D341Med (cell line): ENCODE measurements around the gene ID3.
A peak's percentile ranks its signal among the peaks of the same experiment; 100 is the strongest.

Source experiments
- DNase-seq: peaks from one replicate; pipeline ENCODE4 v3.0.0; 2012; ENCODE audit warnings: low spot score

The ID3 gene

DNA sequence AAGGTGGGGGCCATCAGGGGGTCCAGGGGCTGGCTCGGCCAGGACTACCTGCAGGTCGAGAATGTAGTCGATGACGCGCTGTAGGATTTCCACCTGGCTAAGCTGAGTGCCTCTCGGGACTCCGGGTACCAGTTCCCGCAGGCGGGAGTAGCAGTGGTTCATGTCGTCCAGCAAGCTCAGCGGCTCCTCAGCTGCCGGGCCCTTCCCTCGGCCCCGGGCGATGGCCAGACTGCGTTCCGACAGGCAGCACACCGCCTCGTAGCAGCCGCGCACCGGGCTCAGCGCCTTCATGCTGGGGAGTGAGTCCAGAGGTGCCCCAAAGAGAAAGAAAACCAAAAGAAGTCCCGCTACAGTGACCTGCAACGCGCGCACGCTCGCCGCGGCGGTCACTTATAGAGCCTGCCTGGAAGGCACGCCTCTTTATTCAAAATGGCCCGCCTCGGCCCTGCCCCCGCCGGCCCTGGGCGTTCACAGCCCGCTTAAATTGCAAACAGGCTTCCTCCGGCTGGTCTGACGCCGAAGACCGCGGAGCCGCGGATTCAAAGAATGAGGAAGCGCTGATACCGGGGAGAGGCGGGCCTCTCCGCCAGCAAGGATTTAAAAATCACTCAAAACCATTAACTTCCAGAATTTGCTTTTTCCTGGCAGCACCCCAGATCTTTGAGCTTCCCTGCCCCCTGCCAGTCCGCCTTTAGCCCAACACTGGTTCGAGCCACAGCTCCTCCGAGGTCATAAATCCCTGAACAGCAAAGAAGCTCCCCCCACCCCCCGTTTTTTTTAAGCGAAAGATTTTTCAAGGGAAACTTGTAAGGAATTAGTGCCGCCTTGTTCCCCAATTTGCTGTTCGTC, at the start of gene ID3:
Gene ID3, minus strand, starts transcription at position 366 of the 849 bp plus-strand sequence. Its CDS starts 75 bp downstream, at position 291.
- peak; percentile 86 for DNase-seq

GRCh38 chr1:23607944-23608343, 48.6 kb upstream of the ID3 start:
- DNase-seq: no peak

DNA sequence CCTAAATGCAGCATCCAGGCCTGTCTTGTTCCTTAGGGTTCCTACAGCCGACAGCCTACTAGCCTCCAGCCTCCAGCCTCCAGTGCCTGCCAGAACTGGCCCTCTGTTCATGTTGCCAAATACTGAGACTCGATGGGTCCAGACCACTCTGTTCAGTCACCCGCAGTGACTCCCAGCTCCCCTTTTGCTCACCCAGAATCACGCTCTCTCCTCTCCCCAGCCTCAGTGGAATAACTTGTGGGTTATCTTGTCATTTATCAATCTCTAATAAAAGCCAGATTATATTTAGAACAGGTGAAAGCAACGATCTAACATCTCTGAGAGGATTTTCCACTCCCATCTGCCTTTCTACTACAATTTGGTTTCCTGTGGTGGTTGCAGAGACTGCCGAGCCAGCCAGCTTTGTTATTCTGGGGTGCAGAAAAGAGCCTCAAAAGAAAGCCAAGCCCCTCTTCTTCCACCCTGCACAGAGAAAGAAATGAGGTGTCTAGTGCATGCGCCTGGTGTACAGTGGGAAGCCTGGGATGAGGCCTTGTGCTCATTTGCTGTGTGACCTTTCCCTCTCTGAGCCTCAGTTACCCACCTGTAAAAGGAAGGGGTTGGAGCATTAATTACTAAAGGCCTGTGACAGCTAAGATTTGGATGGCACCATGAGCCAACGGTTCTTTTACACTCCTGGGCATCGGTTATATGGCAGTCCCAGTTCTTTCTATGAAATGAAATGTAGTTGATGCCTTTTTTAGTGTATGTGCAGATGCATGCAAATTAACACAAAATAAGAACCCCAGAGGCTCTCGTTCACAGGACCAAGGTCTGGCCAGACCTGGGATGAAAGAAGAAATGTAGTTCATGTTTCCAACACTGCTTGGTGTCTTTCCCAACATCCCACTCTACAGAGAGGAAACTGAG, 42.9 kb upstream of the ID3 start:
- no peak for DNase-seq

DNA sequence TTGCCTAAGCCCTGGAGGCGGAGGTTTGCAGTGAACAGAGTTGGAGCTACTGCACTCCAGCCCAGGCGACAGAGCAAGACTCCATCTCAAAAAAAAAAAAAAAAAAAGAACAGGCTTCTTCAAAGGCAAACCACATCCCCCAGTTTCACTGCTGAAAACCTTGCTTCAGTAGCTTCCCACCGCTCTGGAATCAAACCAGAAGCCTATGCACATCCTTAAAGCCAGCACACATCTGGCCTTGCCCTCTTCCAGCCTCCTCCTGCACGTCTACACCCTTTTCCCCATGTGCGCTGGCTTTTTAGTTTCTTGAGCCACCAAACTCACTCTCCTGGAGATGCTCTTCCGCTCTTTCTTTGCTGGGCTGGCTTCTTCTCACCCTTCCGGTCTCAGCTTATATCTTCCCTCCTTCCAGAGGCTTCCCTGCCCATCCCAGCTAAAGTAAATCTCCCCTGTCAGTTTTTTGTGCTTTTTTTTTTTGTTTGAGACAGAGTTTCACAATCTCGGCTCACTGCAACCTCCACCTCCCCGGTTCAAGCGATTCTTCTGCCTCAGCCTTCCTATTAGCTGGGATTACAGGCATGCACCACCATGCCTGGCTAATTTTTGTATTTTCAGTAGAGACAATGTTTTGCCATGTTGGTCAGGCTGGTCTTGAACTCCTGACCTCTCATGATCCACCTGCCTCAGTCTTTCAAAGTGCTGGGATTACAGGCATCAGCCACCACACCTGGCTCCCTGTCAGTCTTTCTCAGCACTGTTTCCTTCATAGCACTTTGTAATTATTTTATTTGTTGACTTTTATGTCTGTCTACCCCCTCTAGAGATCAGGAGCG, 42.0 kb upstream of the ID3 start:
- DNase-seq: no peak

DNA sequence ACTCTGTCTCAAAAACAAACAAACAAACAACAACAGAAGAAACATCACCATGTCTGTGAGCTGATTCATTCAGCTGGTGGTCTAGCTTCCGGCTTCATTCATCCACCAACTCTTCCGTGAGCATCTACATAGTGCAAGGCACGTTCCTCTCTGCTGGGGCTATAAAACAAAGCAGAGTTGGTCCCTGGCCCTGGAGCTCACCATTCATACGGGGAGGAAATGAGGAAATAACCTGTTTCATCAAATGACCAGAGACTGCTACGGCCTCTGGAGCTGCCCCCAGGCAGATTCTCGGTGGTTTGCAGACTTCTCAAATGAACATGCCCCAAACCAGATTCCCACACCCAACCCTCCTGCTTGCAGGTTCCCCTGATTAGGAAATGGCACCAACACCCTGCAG, 41.0 kb upstream of the ID3 start:
- DNase-seq: no peak

DNA sequence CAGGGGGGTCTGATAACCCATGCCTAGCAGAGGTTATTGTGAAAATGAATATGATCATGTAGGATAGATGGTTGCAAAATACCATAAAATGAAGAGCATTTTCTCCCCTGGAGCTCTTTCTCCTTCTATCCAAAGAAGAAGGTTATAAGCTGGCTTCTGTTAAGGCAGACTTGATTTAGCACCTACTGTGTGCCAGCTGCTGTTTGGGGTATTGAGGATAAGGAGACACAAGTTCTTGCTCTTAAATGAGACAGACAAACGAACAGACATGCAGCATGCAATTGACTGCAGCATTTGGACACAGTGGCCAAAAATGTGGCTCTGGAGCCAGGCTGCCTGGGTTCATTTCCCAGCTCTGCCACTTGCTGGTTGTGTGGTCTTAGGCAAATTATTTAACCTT, 39.8 kb upstream of the ID3 start:
- no peak for DNase-seq

DNA sequence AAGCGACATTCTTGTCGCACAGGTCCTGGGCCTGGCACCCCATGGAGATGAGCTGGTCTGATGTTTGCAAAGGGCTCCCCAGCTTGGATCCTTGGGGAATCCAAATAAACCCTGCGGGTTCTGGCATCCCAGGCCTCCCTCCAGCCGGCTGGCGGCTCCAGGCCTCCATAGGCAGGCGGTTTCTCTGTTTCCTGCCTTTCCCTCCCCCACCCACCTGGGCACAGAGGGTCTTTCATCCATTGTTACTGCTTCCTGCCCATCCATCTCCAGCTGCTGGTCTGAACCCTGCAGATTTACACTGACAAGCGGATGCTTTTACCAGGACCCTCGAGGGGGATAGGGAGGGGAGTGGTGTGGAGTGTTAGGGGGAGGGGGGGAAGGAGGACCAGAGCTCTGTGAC, 39.1 kb upstream of the ID3 start:
- no peak for DNase-seq

DNA sequence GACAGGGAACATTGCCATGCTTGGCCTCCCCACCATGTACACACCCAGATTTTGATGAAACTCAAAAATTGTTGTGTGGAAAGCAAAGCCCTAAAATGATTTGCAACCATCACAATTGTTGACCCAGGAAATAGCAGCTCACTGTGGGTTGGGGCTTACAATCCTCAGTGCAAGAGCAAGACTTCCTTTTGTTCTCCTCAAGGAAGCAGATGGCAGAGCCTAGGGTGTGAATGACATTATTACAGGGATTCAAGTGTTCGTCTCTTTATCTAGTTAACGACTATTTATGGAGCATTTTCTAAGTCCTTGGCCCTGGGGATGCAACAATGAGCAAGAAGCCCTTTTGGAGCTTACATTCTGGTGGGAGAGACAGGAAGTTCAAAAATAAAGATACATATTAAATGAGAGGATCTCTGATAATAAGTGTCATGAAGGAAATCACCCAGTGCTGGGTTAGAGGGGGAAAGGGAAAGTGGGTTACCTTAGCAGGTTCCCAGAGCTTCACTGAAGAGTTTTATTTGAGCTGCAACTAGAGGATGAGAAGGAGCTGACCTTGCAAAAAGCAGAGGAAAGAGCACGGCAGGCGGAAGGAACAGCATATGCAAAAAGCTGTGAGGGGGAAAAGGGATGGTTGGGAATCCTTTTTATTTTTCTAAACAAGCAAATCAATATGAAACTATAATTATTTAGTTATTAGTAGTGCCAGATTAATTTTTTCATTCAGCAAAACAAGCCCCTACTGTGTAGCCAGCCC, 38.5 kb upstream of the ID3 start:
- no peak for DNase-seq

- no peak for DNase-seq
These were observed 37.4 kb upstream of the ID3 start for GRCh38 chr1:23596382-23597358.

- DNase-seq: no peak
These were observed 35.6 kb upstream of the ID3 start for GRCh38 chr1:23594927-23595353.

DNA sequence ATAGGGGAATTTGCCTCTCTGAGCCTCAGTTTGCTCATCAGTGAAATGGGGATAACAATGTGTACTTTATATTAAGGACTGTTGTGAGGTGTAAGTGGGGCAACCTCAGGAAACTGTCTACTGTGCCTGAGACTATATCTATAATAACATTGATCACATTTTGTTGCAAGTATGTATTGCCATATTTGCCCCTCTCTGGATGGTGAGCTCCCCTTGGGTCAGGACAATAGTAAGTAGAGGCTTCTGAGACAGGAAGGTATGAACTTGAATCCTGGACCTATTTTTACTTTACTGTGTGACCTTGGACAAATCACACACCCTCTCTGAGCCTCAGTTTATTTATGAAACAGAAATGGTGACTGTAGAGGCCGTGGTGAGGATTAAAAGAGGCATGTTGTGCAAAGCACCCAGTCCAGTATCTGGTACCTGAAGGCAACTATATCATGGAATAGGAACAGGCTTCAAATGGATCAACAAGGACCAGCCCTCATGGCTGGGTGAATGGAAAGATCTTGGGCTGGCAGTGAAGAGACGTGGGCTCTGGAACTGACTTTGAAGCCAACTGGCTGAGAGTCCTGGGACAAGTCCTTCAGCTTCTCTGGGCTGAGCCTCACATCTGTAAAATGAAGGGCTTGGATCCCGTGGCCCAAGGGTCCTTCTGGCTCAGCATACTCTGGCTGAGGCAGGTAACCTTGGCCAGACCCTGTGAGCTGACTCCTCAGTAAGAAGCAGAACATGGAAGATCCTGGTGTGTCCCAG, 35.0 kb upstream of the ID3 start:
- no peak for DNase-seq

GRCh38 chr1:23593556-23594148, 34.4 kb upstream of the ID3 start:
- DNase-seq: no peak

DNA sequence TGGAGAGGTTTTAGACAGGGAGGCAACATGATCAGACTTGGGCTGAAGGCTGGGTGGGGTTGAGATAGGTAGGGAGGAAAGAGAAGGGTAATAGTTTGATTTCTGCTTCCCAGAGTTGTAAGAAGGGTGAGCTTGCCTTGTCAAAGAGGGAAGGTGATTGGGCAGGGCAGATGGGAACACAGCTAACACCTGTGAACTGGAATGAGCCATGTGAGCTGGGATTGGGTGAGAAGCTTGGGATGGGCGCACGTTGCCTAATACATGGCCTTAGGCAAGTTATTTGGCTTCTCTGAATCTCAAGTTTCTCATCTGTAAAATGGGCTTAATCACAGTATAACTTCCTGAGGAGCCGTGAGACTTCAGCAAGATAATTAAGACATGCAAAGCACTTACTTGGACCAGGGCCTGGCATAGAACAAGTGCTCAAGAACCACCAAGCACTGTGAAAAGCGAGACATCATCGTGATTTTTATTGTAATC, 33.8 kb upstream of the ID3 start:
- DNase-seq: no peak

DNA sequence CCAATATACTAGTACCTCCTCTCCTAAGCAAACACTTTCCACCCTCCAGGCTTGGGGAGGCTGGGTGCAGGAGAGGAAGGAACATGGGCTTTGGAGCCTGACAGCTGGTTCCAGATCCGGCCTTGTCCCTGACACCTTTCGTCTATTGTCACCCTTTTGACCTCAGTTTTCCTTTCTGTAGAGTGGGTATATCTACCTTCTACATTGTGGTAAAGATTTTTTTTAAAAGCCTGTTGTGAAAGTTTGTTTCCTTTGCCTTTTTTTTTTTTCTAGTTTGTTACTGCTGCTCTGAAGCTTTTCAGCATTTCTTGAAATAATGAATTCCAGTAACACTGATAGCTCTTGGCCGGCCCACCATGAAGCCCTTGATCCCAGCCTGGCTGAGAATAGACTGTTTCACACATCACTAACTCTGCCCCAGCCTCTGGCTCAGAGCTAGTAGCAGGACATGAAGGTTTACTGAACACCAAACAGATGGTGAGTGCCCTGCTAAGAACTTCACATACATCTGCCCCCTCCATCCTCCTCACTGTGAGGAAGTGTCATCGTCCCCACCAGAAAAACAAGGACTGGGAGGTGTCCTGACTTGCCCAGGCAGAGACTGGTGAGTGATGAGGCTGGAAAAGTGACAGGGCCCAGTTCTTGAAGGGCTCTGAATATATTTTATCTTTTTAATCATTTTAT, 33.0 kb upstream of the ID3 start:
- DNase-seq: peak; percentile 41

GRCh38 chr1:23591460-23592208, 32.3 kb upstream of the ID3 start:
- DNase-seq: no peak

DNA sequence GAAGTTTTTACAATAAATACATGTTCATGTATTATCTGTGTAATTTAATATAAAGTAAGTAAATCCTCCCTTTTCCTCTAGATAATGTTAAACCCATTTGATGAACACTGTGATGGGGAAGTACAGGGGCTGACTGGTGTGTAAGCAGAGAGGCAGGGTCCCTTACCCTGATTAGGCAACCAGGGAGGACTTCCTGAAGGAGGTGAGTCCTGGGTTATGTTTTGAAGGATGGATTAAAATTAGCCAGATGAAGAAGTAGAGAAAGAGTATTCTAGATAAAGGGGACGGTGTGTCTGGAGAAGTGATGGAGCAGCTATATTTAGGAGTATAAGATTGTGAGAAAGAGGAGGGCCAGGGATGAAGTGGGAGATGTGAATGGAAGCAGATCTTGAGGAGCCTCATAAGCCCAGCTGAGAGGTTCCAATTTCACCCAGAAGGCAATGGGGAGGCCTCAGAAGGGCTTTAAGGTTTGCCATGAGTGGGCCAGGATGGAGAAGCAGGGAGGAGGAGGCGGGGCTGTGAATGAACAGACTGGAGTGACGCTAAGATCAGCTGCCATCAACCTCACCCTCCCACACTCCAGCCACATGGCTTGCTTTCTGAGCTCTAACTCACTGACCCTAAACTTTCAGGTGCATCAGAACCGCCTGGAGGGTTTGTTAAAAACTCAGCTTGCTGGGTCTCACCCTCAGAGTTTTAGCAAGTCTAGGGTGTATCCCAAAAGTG, 30.9 kb upstream of the ID3 start:
- DNase-seq: no peak

GRCh38 chr1:23589585-23589986, 30.3 kb upstream of the ID3 start:
- DNase-seq: no peak
